B cell (primary cell): ENCODE measurements around the gene PADI4. TPM values are rescaled to one million over a fixed set of nuclear protein-coding genes. Genes with fewer than 3 reads are reported as not detected.

Experiments used
- ATAC-seq: fragments of 200-7000 bp; cut with Tn5 transposase; one replicate; pipeline ENCODE4 v1.10.0; 2021; ENCODE audit warnings: low read depth, mild to moderate bottlenecking, moderate number of reproducible peaks, moderate library complexity
- CTCF ChIA-PET: fragments of 350-600 bp; sonication (Branson Sonifier 250); formaldehyde crosslinking; loops from one replicate; lab custom pipeline; 2021; ENCODE audit warnings: antibody characterized with exemption, inconsistent platforms; lab: Charles Lee
- POLR2A ChIA-PET: fragments of 350-600 bp; sonication (Branson Sonifier 250); formaldehyde crosslinking; loops from one replicate; lab custom pipeline; 2021; ENCODE audit warnings: antibody characterized with exemption; lab: Charles Lee
- DNase-seq: peaks from one replicate; pipeline ENCODE4 v3.0.0; 2013
- H2AFZ ChIP-seq: 2 replicates; pipeline ENCODE4 v1.6.1; 2012; ENCODE audit warnings: mild to moderate bottlenecking, low read depth, low read length; ENCODE audit not compliant: insufficient read depth, poor library complexity, severe bottlenecking
- H3K27ac ChIP-seq, 2 donors: 1 replicate in 1 of 2; 2 replicates in 1 of 2; pipeline ENCODE4 v1.5.1; 2012 to 2013; ENCODE audit warnings: low read length in 2 of 2, mild to moderate bottlenecking in 2 of 2, moderate library complexity in 1 of 2
- H3K27me3 ChIP-seq, 4 experiments: fragments of 200-600 bp in 1 of 4; sonication (generic) in 1 of 4; replicated peaks in 1 of 4; 1 replicate in 2 of 4; 2 replicates in 2 of 4; pipeline versions ENCODE4 v1.6.1 to v1.7.0; 2013 to 2016; ENCODE audit warnings: low read length in 3 of 4, mild to moderate bottlenecking in 2 of 4, mixed read lengths in 1 of 4, moderate library complexity in 1 of 4; ENCODE audit not compliant: insufficient read depth in 4 of 4, control insufficient read depth in 3 of 4; ENCODE audit errors: control extremely low read depth in 1 of 4
- H3K36me3 ChIP-seq, 2 experiments: replicated peaks in 1 of 2; 1 replicate in 1 of 2; 2 replicates in 1 of 2; pipeline versions ENCODE4 v1.6.1 to v1.7.1; 2013; ENCODE audit warnings: low read length in 1 of 2; ENCODE audit not compliant: insufficient read depth in 2 of 2, control insufficient read depth in 1 of 2; ENCODE audit errors: control extremely low read depth in 1 of 2, extremely low read depth in 1 of 2
- H3K4me1 ChIP-seq, 2 donors: fragments of 200-600 bp in 1 of 2; sonication (generic) in 1 of 2; 1 replicate in 1 of 2; 2 replicates in 1 of 2; pipeline versions ENCODE4 v1.5.1 to v1.6.1; 2013 to 2017; ENCODE audit warnings: low read length in 2 of 2; ENCODE audit not compliant: control insufficient read depth in 2 of 2, insufficient read depth in 2 of 2
- H3K4me2 ChIP-seq: replicated peaks from 2 replicates; pipeline ENCODE3; 2012; ENCODE audit warnings: mild to moderate bottlenecking, low read depth, low read length; ENCODE audit not compliant: poor library complexity, severe bottlenecking
- H3K4me3 ChIP-seq, 5 experiments: fragments of 200-600 bp in 1 of 5; sonication (generic) in 1 of 5; 1 replicate in 3 of 5; 2 replicates in 2 of 5; pipeline versions ENCODE4 v1.5.1 to v1.7.0; 2011 to 2016; ENCODE audit warnings: low read length in 4 of 5, mild to moderate bottlenecking in 4 of 5, low read depth in 2 of 5, control low read depth in 1 of 5, moderate library complexity in 1 of 5; ENCODE audit not compliant: insufficient read depth in 1 of 5; ENCODE audit errors: control extremely low read depth in 1 of 5, extremely low read depth in 1 of 5
- H3K79me2 ChIP-seq: fragments of 200-600 bp; sonication (generic); one replicate; pipeline ENCODE4 v1.6.0; 2016; ENCODE audit warnings: low read length; ENCODE audit not compliant: control insufficient read depth, insufficient read depth
- H3K9ac ChIP-seq: fragments of 200-600 bp; sonication (generic); 2 replicates; pipeline ENCODE4 v1.6.1; 2017; ENCODE audit warnings: mild to moderate bottlenecking, low read length, moderate library complexity
- H3K9me3 ChIP-seq, 3 donors: one replicate each; pipeline versions ENCODE4 v1.6.1 to v1.7.1; 2013; ENCODE audit warnings: low read length in 2 of 3; ENCODE audit not compliant: control insufficient read depth in 2 of 3, insufficient read depth in 1 of 3; ENCODE audit errors: control extremely low read depth in 1 of 3
- H4K20me1 ChIP-seq: 2 replicates; pipeline ENCODE4 v1.6.0; 2012; ENCODE audit warnings: mild to moderate bottlenecking, low read length; ENCODE audit not compliant: insufficient read depth, control insufficient read depth, poor library complexity, severe bottlenecking
- H3K27ac Mint-ChIP-seq: one replicate; pipeline ENCODE4 v1.8.0; 2021; ENCODE audit warnings: mixed read lengths
- H3K27me3 Mint-ChIP-seq: one replicate; pipeline ENCODE4 v1.8.0; 2021; ENCODE audit warnings: mixed read lengths
- H3K4me1 Mint-ChIP-seq: one replicate; pipeline ENCODE4 v1.8.0; 2021; ENCODE audit warnings: mixed read lengths
- H3K4me3 Mint-ChIP-seq: one replicate; pipeline ENCODE4 v1.8.0; 2021; ENCODE audit warnings: mixed read lengths
- H3K9me3 Mint-ChIP-seq: one replicate; pipeline ENCODE4 v1.8.0; 2022; ENCODE audit warnings: mixed read lengths; ENCODE audit not compliant: insufficient read depth
- CTCF ChIP-seq: fragments of 200-600 bp; IDR thresholded peaks from one replicate; pipeline ENCODE4 v1.8.0; 2022; ENCODE audit warnings: antibody characterized with exemption, mild to moderate bottlenecking
- EZH2 ChIP-seq: IDR thresholded peaks from 2 replicates; pipeline ENCODE4 v1.6.1; 2012; ENCODE audit warnings: borderline replicate concordance, low read depth, mild to moderate bottlenecking, moderate library complexity, low read length; ENCODE audit not compliant: insufficient read depth, poor library complexity, severe bottlenecking
- WGBS: methylation state at CpG from one replicate; pipeline ENCODE4 v1.1.5; 2013; ENCODE audit warnings: missing lambda C conversion rate; ENCODE audit not compliant: insufficient coverage; 5-methylcytosine and 5-hydroxymethylcytosine counted together
- intact Hi-C: fragments of 100-400 bp; cut with micrococcal nuclease; formaldehyde crosslinking; loops from one replicate; pipeline ENCODE4 v1.10.0; 2022
- polyA plus RNA-seq: library from polyadenylated mRNA; depleted of rRNA; stranded (reverse); fragments of >200 nt; gene quantifications from 2 replicates; pipeline ENCODE4 v1.2.3, GENCODE V29; 2012
- total RNA-seq, 2 donors: library from RNA; stranded (reverse); fragments of 120-200 nt in 1 of 2; gene quantifications; 1 replicate in 1 of 2; 2 replicates in 1 of 2; pipeline versions ENCODE4 v1.2.3 to v1.2.4, GENCODE V29; 2013 to 2022

The PADI4 gene
- total and polyA plus RNA-seq, 2 donors (not counting 1 experiment from before 2014, with no cell fraction given), result 0.44 to 0.85 TPM

- ChIA-PET CTCF (no interaction called here), POLR2A (no interaction called here)
- Mint-ChIP-seq H3K9me3 (no peaks in the 10 kb centered on the region), H3K4me1 (peaks cover 4% of the 10 kb centered on the region), H3K4me3 (no peak overlapping the region), H3K27me3 (peaks cover 10% of the 10 kb centered on the region), H3K27ac (no peak overlapping the region)
- peaks cover 0 to 13% (median 0%) of the 10 kb centered on the region in 4 experiments for H3K27me3 ChIP-seq
- H3K4me3 ChIP-seq, result no peak overlapping the region
- DNase-seq, result no peak
- H3K27ac ChIP-seq, result no peak overlapping the region
- TF ChIP-seq EZH2, result no peak
- no peak for TF ChIP-seq CTCF
- H3K79me2 ChIP-seq, result no peaks in the 10 kb centered on the region
- no peak for ATAC-seq
- H3K4me1 ChIP-seq, result no peaks in the 10 kb centered on the region
- 11% methylated on average over 5 of the region's 8 CpGs for WGBS
- H3K9ac ChIP-seq, result no peak overlapping the region
- intact Hi-C loops, result no loop called here
- no peak overlapping the region for H3K4me2 ChIP-seq
- no peaks in the 10 kb centered on the region for H3K36me3 ChIP-seq
- no peak overlapping the region for H2AFZ ChIP-seq
- H4K20me1 ChIP-seq, result no peaks in the 10 kb centered on the region
- H3K9me3 ChIP-seq, result no peaks in the 10 kb centered on the region
These were observed 26.2 kb upstream of the PADI4 start for GRCh38 chr1:17281775-17282181.

- no peak overlapping the region for H3K4me3 ChIP-seq
- no peaks in the 10 kb centered on the region for H3K9me3 ChIP-seq
- H3K27ac ChIP-seq, result no peak overlapping the region
- no peak overlapping the region for H3K4me2 ChIP-seq
- DNase-seq, result no peak
- no peak overlapping the region for H3K27ac Mint-ChIP-seq
- 94% methylated on average over 5 of the region's 5 CpGs for WGBS
- H2AFZ ChIP-seq, result no peak overlapping the region
- no peaks in the 10 kb centered on the region for H3K79me2 ChIP-seq
- H3K36me3 ChIP-seq, result no peaks in the 10 kb centered on the region
- intact Hi-C loops, result no loop called here
- ChIA-PET POLR2A (no interaction called here), CTCF (no interaction called here)
- no peaks in the 10 kb centered on the region for H3K4me1 ChIP-seq
- H3K4me3 Mint-ChIP-seq, result no peak overlapping the region
- ATAC-seq, result no peak
- no peaks in the 10 kb centered on the region for H4K20me1 ChIP-seq
- peaks cover 0 to 13% (median 0%) of the 10 kb centered on the region in 4 experiments for H3K27me3 ChIP-seq
- peaks cover 10% of the 10 kb centered on the region for H3K27me3 Mint-ChIP-seq
- no peak overlapping the region for H3K9ac ChIP-seq
- TF ChIP-seq EZH2, result no peak
- no peak for TF ChIP-seq CTCF
- peaks cover 4% of the 10 kb centered on the region for H3K4me1 Mint-ChIP-seq
- H3K9me3 Mint-ChIP-seq, result no peaks in the 10 kb centered on the region
These were observed 25.2 kb upstream of the PADI4 start for GRCh38 chr1:17282836-17283235.
